VCaP (cell line): Measurements from ENCODE around the gene CCDC82.
A peak's percentile ranks its signal among the peaks of the same experiment; 100 is the strongest.

Experiments
- H3K27ac ChIP-seq: fragments of 450-650 bp; 2 replicates; pipeline ENCODE4 v1.5.1; 2017
- TF ChIP-seq, protein P1 (sequence below): fragments of 450-650 bp; conservative IDR thresholded peaks from 2 replicates; pipeline ENCODE4 v1.5.1; 2017; ENCODE audit warnings: mild to moderate bottlenecking, moderate library complexity

The CCDC82 gene

DNA sequence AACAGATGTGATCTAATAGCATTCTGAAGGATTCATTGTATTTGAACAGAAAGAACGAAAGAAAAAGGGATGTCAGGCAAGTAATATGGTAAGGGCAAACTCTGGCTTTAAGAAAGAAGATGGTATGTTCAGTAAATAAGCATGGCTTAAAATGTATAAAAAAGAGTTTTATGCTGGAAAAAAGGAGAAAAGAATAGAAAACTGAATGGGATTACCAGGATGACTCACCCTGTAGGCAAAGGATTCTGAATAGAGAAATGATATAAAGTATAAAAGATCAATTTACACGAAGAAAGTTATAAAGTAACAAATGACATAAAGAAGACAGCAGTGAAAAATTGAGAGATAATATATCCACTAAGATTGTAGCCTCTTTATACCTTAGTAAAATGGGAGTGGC, 4.5 kb downstream of the CCDC82 start:
- no peak overlapping the region for H3K27ac ChIP-seq
- TF ChIP-seq, protein P1, sequence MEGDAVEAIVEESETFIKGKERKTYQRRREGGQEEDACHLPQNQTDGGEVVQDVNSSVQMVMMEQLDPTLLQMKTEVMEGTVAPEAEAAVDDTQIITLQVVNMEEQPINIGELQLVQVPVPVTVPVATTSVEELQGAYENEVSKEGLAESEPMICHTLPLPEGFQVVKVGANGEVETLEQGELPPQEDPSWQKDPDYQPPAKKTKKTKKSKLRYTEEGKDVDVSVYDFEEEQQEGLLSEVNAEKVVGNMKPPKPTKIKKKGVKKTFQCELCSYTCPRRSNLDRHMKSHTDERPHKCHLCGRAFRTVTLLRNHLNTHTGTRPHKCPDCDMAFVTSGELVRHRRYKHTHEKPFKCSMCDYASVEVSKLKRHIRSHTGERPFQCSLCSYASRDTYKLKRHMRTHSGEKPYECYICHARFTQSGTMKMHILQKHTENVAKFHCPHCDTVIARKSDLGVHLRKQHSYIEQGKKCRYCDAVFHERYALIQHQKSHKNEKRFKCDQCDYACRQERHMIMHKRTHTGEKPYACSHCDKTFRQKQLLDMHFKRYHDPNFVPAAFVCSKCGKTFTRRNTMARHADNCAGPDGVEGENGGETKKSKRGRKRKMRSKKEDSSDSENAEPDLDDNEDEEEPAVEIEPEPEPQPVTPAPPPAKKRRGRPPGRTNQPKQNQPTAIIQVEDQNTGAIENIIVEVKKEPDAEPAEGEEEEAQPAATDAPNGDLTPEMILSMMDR: no peak

DNA sequence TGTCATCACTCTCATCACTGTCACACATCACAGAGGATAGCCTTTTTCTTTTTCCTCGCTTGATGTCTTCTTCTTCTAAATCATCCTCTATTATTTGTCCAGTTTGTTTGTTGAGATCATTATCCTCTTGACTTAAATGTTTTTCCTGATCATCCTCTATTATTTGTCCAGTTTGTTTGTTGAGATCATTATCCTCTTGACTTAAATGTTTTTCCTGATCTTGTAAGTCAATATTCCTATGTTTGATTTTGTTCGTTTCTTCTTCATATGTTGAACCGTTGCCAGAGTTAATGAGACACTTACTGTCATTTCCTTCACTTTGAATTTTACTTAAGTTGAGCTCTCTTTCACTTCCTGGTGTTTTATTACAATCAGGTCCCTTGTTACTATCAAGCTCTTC, 5.6 kb downstream of the CCDC82 start:
- TF ChIP-seq, protein P1: no peak

DNA sequence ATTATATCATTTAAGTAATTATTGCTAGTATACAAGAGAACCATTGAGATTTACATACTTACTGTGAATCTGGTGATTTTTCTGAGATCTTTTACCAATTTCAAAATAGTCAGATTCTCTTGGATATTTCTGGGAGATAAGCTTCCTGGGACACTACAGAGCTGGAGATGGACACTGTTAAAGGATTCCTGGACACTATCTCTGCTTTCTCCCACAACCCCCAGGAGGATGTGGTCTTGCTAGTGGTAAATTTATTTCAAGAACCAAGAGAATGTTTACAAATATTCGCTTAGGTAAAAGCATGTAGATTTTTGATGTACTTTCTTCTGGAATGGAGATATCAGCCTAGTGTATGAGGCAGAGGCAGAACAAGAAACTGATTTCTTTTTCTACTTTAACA, 12.9 kb downstream of the CCDC82 start:
- TF ChIP-seq, protein P1: no peak
- H3K27ac ChIP-seq: no peak overlapping the region

More for the DNA sequence above, 5.6 kb downstream of the CCDC82 start:
- no peak overlapping the region for H3K27ac ChIP-seq

DNA sequence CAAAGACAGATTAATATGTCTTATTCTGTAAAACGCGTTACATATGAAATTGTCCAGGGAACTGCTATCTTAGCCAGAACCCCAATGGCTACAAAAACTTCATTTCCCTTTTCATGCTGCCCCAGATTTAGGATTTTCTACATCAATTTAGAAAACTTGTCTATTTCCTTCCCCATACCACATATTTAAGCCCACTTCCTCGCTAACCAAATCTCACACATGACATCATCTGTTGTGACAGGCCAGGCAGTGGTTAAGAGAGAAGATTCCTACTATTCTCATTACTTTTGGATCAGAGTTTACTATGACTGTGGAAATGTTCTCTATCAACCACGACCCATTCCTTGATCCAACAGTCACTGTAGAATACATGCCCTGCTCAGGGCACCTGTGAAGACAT, 15.9 kb downstream of the CCDC82 start:
- TF ChIP-seq, protein P1: no peak
- no peak overlapping the region for H3K27ac ChIP-seq

DNA sequence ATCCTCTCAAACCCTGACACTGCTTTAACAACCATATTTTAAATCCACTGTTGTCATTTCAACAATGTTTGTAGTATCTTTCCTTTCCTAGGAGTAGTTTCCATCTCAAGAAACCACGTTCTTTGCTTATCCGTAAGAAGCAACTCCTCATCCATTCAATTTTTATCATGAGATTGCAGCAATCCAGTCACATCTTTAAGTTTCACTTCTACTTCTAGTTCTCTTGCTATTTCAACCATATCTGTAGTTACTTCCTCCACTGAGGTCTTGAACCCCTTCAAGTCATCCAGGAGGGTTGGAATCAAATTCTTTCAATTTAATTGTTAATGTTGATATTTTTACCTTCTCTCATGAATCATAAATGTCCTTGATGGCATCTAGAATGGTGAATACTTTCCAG, 22.4 kb downstream of the CCDC82 start:
- no peak overlapping the region for H3K27ac ChIP-seq
- TF ChIP-seq, protein P1: no peak

DNA sequence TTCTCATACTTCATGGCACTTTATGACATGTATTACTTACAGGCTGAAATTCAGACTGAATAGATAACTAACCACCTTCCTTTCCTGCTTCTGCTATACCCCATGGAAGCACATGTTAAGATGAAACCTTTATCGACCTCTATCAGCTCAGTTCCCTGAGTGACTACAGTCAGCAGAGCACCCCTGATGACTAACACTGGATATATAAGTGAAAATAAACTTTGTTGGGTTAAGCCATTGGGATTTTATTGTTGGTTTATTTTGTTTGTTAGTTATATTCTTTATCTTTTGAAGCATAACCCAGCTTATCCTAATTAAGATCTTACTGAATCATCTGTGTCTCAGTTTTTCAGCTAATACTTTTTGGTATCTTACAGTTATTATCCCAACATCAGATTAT, 23.7 kb downstream of the CCDC82 start:
- TF ChIP-seq, protein P1: no peak
- peak overlapping the region; percentile 20; the same call in 1 of the 2 replicates for H3K27ac ChIP-seq

DNA sequence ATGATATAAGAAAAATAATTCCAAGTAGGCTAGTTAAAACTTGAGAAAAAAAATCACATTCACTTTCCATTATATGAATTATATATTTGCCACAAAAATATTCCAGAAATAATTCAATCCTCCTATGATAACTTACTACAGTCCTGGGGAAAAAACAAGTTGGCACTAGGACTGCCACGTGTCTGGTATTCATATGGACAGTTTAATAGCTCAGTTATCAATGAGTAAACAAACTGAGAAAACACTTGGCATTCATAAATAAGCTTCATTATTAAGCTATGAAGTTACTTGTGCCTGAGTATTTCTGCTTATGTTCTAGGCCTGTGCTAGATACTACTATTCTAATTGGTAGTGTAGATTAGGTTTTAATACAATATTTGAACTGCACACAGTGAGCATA, 24.2 kb downstream of the CCDC82 start:
- peak overlapping the region; percentile 20; the same call in 1 of the 2 replicates for H3K27ac ChIP-seq
- TF ChIP-seq, protein P1: no peak

DNA sequence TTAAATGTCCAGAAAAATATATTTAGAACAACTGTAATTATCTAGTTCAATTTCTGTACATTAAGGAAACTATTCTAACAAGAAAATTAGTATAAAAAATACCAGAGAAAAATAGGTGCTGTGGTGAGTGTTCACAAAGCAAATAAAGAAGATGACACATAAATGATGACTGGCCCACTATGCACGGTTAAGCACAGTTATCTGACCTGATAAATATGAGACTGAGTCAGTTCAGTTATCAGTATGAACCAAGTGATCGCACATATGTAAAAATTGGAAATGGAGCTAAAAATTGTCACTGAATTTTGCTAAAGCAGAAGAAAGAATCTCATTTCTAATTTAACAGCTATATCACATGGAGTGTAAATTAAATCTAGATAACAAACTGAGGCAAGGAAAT, 27.9 kb downstream of the CCDC82 start:
- no peak overlapping the region for H3K27ac ChIP-seq
- TF ChIP-seq, protein P1: no peak
